Ectodermal cell (in vitro differentiated cells): ENCODE results near the gene GANAB.

Experiments used
- H3K27ac ChIP-seq: 2 replicates; pipeline ENCODE4 v1.7.0; 2013; ENCODE audit warnings: mild to moderate bottlenecking, low read depth, low read length; ENCODE audit not compliant: insufficient read depth, poor library complexity, severe bottlenecking
- H3K27me3 ChIP-seq: 2 replicates; pipeline ENCODE4 v1.7.0; 2013; ENCODE audit warnings: mild to moderate bottlenecking, low read length; ENCODE audit not compliant: insufficient read depth, control insufficient read depth, poor library complexity, severe bottlenecking
- H3K36me3 ChIP-seq: one replicate; pipeline ENCODE4 v1.7.0; 2013; ENCODE audit warnings: low read length; ENCODE audit not compliant: control insufficient read depth, insufficient read depth
- H3K4me1 ChIP-seq: one replicate; pipeline ENCODE4 v1.7.0; 2013; ENCODE audit warnings: low read length; ENCODE audit not compliant: control insufficient read depth, insufficient read depth
- H3K4me3 ChIP-seq: 2 replicates; pipeline ENCODE4 v1.7.0; 2013; ENCODE audit warnings: low read depth, low read length, control low read depth; ENCODE audit not compliant: insufficient read depth
- H3K9me3 ChIP-seq: 2 replicates; pipeline ENCODE4 v1.7.0; 2013; ENCODE audit warnings: mild to moderate bottlenecking, low read length, moderate library complexity; ENCODE audit not compliant: control insufficient read depth
- WGBS, 2 experiments: methylation state at CpG; one replicate each; pipeline ENCODE4 v1.1.7; 2013; ENCODE audit warnings: missing lambda C conversion rate in 2 of 2; 5-methylcytosine and 5-hydroxymethylcytosine counted together

The GANAB gene

DNA sequence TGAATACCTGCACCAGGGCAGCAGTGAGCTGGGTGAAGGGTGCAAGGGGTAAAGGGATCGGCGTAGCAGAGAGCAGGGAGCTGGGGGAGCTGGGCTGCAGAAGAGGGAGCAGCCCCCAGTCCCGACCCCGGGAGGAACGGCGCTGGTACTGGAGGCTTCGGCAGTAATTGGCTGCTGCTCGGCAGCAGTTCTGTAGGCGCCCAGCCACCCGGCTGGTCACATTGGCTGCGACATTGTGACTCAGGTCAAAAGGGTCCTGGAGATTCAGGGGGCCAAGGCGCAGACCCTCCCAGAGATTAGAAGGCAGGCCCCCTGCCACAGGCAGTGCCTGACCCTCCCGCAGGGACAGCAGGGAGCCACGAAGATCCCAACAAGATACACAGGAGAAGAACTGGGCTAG lies 70.6 kb downstream of the GANAB start:
- Histone ChIP-seq H3K4me1 (peaks cover 8% of the 10 kb centered on the region), H3K27me3 (no peaks in the 10 kb centered on the region), H3K9me3 (no peaks in the 10 kb centered on the region), H3K27ac (no peak overlapping the region), H3K36me3 (peaks cover 42% of the 10 kb centered on the region), H3K4me3 (no peak overlapping the region)
- 93 to 94% methylated on average over 14 of the region's 14 CpGs for WGBS, 2 experiments

DNA sequence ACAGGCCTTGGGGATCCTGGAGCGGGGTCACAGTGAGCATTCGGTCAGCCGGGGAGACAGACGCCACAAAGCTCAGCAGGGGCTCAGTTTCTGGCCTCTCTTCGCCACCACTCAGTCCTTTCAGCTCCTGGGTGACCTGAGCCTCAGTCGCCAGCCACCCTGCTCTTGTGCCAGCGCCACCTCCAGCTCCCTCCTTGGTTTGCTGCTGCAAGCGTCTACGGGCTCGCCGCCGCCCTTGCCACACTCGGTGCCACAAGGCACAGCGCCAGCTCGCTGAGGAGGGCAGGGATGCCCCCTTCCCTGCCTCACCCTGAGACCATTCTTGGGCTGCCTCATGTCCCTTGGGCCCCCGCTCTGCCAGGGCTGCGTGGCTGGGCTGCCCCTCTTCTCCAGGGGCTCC lies 71.3 kb downstream of the GANAB start:
- Histone ChIP-seq H3K4me1 (peaks cover 8% of the 10 kb centered on the region), H3K4me3 (no peak overlapping the region), H3K36me3 (peaks cover 46% of the 10 kb centered on the region), H3K27me3 (no peaks in the 10 kb centered on the region), H3K27ac (no peak overlapping the region), H3K9me3 (no peaks in the 10 kb centered on the region)
- WGBS, 2 experiments, result 80 to 84% methylated on average over 17 of the region's 17 CpGs
